DOHH2 (cell line): ENCODE data around the gene ACTN4.

Experiments used
- H3F3A ChIP-seq: fragments of 200-600 bp; sonication (generic), shearing (Covaris generic); 2 replicates; pipeline ENCODE4 v1.6.0; 2016; ENCODE audit warnings: antibody characterized with exemption, mild to moderate bottlenecking; ENCODE audit not compliant: control insufficient read depth, insufficient read depth
- H3K27ac ChIP-seq: fragments of 200-600 bp; sonication (generic); 2 replicates; pipeline ENCODE4 v1.5.1; 2014; ENCODE audit warnings: low read depth, mild to moderate bottlenecking, low read length, moderate library complexity
- H3K27me3 ChIP-seq: fragments of 200-600 bp; sonication (generic); 2 replicates; pipeline ENCODE4 v1.6.1; 2014; ENCODE audit warnings: mild to moderate bottlenecking, low read length, mixed read lengths; ENCODE audit not compliant: control insufficient read depth
- H3K36me3 ChIP-seq: fragments of 200-600 bp; sonication (generic); 2 replicates; pipeline ENCODE4 v1.6.1; 2014; ENCODE audit warnings: mild to moderate bottlenecking, low read length, moderate library complexity, mixed read lengths; ENCODE audit not compliant: control insufficient read depth
- H3K4me1 ChIP-seq: fragments of 200-600 bp; sonication (generic); 2 replicates; pipeline ENCODE4 v1.6.1; 2014; ENCODE audit warnings: mild to moderate bottlenecking, low read length, mixed read lengths; ENCODE audit not compliant: control insufficient read depth
- H3K4me2 ChIP-seq: fragments of 200-600 bp; sonication (generic); 2 replicates; pipeline ENCODE4 v1.6.0; 2014; ENCODE audit warnings: mild to moderate bottlenecking, low read length, moderate library complexity
- H3K4me3 ChIP-seq: fragments of 200-600 bp; sonication (generic); 2 replicates; pipeline ENCODE4 v1.5.1; 2014; ENCODE audit warnings: mild to moderate bottlenecking, low read length, mixed read lengths
- H3K79me2 ChIP-seq: fragments of 200-600 bp; sonication (generic); 2 replicates; pipeline ENCODE4 v1.6.1; 2014; ENCODE audit warnings: mild to moderate bottlenecking, low read length, mixed read lengths; ENCODE audit not compliant: control insufficient read depth
- H3K9me2 ChIP-seq: fragments of 200-600 bp; sonication (generic); replicated peaks from 2 replicates; pipeline ENCODE4 v1.6.1; 2014; ENCODE audit warnings: mild to moderate bottlenecking, low read length, mixed read lengths; ENCODE audit not compliant: control insufficient read depth
- H3K9me3 ChIP-seq: fragments of 200-600 bp; sonication (generic); 2 replicates; pipeline ENCODE4 v1.6.1; 2014; ENCODE audit warnings: antibody characterized with exemption, low read length, mixed read lengths; ENCODE audit not compliant: control insufficient read depth, insufficient read depth
- H4K20me1 ChIP-seq: fragments of 200-600 bp; sonication (generic); 2 replicates; pipeline ENCODE4 v1.6.0; 2014; ENCODE audit warnings: low read depth, mild to moderate bottlenecking, antibody characterized with exemption, low read length, moderate library complexity; ENCODE audit not compliant: control insufficient read depth, insufficient read depth
- CTCF ChIP-seq: fragments of 200-600 bp; sonication (generic); IDR thresholded peaks from one replicate; pipeline ENCODE4 v1.5.1; 2014; ENCODE audit warnings: antibody characterized with exemption, mild to moderate bottlenecking, low read depth, low read length; ENCODE audit not compliant: poor library complexity, severe bottlenecking

The ACTN4 gene

GRCh38 chr19:38781058-38781457 lies 133.6 kb downstream of the ACTN4 start:
- TF ChIP-seq CTCF, result no peak
- H3K4me2 ChIP-seq, result no peak overlapping the region
- H3K27me3 ChIP-seq, result peaks cover 4% of the 10 kb centered on the region; the same call in 1 of the 2 replicates
- H3K9me2 ChIP-seq, result no peaks in the 10 kb centered on the region
- H3F3A ChIP-seq, result no peaks in the 10 kb centered on the region
- H3K36me3 ChIP-seq, result no peaks in the 10 kb centered on the region
- H3K4me1 ChIP-seq, result no peaks in the 10 kb centered on the region
- H3K79me2 ChIP-seq, result no peaks in the 10 kb centered on the region
- no peaks in the 10 kb centered on the region for H4K20me1 ChIP-seq
- no peak overlapping the region for H3K4me3 ChIP-seq
- H3K9me3 ChIP-seq, result no peaks in the 10 kb centered on the region
- H3K27ac ChIP-seq, result no peak overlapping the region
